GM21515 (cell line): ENCODE measurements around the gene DNAJC16.

Experiments used
- ATAC-seq: cut with Tn5 transposase; IDR thresholded peaks from one replicate; pipeline ENCODE4 v1.9.1; 2021; ENCODE audit not compliant: unreplicated experiment

DNAJC16 gene

DNA sequence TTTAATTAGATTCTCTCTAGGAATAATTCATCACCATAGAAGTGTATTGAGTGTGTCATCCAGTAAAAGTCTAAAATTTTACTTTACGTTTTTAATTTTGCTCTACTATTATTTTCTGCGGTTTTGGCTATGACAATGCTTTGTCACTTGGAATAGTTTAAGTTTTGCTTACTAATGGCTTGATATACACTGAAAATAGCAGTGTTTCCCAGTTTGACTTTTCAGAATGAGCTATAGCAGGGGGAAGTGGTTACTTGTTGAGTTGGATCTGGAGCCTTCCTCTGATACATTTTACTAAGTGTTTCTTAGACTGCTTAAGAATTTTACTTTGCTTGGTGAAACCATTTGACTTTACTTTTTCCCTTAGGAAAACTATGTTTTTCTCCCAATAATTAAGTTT lies 5.0 kb downstream of the DNAJC16 start:
- no peak for ATAC-seq

- ATAC-seq: no peak
Observed at GRCh38 chr1:15538771-15539170, 12.1 kb downstream of the DNAJC16 start.

- no peak for ATAC-seq
Observed at GRCh38 chr1:15540186-15540585, 13.5 kb downstream of the DNAJC16 start.

DNA sequence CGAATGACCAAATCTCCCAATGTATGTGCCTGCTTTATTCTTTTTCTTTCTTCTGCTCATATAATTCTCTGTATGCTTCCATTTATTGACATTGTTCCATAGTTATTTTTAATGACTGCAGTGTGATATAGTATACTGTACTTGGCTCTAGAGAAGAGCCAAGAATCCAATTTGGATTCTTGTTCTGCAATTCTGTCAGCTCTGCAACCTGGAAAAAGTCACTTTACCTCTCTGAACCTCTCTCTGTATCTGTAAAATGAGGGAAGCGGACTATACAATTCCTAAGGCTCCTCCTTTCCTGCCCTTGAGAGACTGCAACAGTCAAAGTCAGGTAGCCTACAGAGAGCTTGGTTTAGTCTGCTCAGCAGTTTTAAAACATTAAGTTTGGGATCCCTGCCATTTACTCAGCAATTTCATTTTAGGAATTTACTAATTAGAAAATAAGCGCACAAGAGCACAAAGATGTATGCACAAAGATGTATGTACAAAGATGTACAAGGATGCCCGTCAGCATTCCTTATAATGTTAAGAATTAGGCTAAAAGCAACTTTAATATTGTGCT lies 14.7 kb downstream of the DNAJC16 start:
- ATAC-seq: no peak

GRCh38 chr1:15542388-15543250 lies 16.0 kb downstream of the DNAJC16 start:
- no peak for ATAC-seq

GRCh38 chr1:15543251-15543588 lies 16.6 kb downstream of the DNAJC16 start:
- no peak for ATAC-seq

GRCh38 chr1:15543589-15544568 lies 17.2 kb downstream of the DNAJC16 start:
- no peak for ATAC-seq

GRCh38 chr1:15546641-15547040 lies 20.0 kb downstream of the DNAJC16 start:
- ATAC-seq: no peak

DNA sequence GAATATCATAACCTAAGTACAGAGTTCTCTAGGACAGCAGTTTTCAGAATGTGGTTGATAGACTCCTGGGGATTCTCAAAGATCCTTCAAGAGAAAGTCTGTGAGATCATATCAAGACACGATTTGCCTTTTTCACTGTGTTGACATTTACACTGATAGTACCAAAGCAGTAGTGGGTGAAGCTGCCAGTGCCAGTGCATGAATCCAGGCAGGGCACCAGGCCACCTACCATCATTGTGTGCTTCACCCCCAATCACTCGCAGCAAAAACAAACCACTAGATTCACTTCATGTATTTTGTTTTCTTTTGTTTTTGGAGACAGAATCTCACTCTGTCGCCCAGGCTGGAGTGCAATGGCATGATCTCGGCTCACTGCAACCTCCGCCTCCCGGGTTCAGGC lies 23.9 kb downstream of the DNAJC16 start:
- no peak for ATAC-seq

GRCh38 chr1:15557008-15557407 lies 30.4 kb downstream of the DNAJC16 start:
- no peak for ATAC-seq

GRCh38 chr1:15557594-15557993 lies 30.9 kb downstream of the DNAJC16 start:
- no peak for ATAC-seq

GRCh38 chr1:15558516-15558915 lies 31.9 kb downstream of the DNAJC16 start:
- no peak for ATAC-seq

GRCh38 chr1:15559189-15559810 lies 32.7 kb downstream of the DNAJC16 start:
- ATAC-seq: no peak

DNA sequence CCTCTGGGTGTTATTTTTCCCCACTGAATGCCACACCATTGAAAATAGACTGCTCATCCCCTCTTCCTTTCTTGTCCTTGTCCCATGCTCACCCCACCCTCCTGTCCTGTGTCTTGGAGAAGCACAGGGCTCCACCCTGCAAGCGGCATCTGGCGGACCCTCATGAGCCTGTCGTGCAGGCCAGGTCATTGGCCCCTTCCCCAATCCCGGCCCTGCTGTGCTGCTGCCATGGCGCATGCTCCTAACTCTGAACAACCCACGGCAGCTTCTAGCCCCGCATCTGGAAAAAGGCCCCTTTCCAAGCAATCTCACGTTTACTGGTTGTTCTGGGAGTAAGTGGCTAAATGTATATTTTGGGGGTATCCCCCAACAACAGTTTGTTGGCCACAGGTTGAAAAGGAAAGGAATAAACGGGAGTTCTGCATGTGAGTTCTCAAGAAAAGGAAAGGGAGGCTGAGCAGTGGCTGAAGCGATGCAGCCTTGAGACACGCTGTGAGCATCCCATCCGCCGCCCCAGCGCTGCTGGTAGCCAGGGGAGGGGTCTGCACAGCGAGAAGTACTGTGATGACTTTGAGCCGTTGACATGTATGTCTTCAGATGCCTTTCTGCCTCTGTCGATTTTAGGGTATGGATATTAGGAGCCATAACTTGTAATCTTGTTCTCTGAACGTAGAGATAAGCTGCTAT lies 41.9 kb downstream of the DNAJC16 start:
- no peak for ATAC-seq

- no peak for ATAC-seq
Observed at GRCh38 chr1:15570861-15571260, 44.2 kb downstream of the DNAJC16 start.

GRCh38 chr1:15571266-15571665 lies 44.6 kb downstream of the DNAJC16 start:
- ATAC-seq: no peak

DNA sequence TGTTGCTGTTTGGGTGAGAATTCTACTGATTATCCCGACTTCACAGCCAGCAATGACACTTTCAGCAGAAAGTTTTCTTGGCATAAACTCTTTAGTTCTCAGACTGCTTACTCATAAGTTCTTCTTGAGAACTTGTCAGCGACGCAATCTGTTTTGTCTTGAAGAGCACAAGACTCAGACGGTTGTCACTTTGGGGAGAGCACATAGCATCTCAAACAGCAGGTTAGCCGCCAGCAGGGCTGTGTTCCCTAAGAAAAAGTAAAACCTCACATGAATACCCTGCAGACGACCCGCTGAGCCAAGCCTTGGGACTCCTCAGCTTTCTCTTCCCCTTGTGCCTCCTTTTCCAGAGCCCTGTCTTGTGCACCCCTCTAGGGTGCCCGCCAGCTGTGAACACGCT lies 46.8 kb downstream of the DNAJC16 start:
- ATAC-seq: no peak

- ATAC-seq: no peak
Observed at GRCh38 chr1:15574741-15575140, 48.1 kb downstream of the DNAJC16 start.

DNA sequence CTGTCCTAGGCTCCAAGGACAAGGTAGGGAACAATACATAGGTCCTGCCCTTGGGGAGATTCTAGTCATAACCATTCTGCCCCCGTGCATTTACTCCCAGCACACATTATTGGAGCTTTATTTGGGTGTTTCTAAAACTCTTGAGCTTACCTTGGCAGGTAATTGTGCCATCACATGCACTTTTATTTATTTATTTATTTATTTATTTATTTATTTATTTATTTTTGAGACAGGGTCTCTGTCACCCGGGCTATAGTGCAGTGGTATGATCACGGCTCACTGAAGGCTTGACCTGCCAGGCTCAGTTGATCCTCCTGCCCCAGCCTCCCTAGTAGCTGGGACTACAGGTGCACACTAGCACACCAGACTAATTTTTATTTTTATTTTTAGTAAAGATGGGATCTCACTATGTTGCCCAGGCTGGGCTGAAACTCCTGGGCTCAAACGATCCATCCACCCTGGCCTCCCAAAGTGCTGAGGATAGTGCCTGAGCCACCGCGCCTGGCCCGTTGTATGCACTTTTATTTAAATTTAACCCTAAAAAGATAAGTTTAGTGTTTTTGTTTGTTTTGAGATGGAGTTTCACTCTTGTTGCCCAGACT lies 49.0 kb downstream of the DNAJC16 start:
- ATAC-seq: no peak

DNA sequence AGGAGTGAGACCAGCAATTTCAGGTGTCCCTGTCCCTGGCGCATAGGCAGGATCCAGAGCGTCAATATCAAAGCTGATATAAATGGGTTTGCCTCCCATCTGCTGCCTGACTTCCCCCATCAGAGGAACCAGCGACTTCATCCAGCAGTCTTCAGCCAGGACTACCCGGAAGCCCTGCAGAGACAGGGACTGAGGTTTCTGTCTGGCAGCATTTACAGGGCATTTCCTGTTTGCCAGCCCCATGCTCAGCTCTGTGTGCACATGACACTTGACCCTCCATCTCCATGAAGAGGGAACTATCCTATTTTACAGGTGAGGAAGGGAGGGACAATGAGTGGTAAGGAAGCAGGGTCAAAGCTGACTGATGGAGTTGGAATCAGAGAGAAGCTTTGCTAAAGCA lies 51.0 kb downstream of the DNAJC16 start:
- no peak for ATAC-seq
